Measurements from ENCODE around the gene CRK. TPM values are rescaled to one million over a fixed set of nuclear protein-coding genes. Genes with fewer than 3 reads are reported as not detected.

The CRK gene
- 10 to 100 TPM; 17.5 to 18.4 TPM for total RNA-seq

DNA sequence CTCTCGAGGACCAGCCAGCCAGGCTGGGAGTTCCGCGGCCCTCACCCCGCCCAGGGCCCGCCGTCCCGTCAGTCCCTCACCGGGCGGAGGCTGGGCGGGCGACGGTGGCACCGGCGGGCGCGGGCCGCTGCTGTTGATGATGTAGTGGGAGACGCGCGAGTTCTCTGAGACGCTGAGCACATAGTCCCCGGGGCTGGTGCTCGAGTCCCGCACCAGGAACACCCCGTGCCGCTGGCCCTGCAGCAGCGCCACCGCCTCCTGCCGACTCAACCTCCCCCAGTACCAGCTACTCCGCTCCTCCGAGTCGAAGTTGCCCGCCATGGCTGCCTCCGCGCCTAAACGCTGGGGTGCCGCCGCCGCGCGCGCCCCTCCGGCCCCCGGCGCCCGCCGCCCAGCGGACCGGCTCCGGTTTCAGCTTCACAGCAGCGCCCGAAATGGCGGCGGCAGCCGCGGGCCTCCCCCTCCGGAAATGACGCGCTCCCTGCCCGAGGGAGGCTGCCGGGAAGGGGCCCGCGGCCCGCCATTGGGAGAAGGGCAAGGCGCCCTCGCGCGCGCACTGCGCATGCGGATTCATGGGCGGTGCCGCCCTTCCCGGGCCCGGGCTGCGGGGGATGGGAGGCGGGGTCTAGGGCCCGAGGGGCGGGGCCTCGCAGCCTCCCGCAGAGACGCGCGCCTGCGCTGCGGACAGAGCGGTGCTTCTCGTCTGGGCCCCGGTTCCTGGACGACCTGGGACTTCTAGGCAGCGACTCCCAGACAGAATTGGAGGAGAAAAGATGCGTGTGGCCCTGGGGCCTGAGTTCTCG lies at the start of gene CRK:
Gene CRK (minus strand): TSS at position 436 of the 803 bp plus-strand sequence. CDS start 115 bp downstream, at position 321.
- Mint-ChIP-seq H3K4me3 (peak within 1 kb of the TSS; percentile 90), H3K27ac (peak within 1 kb of the TSS; percentile 92), H3K27me3 (peaks cover 17% of the 10 kb centered on the region), H3K4me1 (peaks cover 43% of the 10 kb centered on the region), H3K36me3 (ENCODE audit: low read depth) (peaks cover 21% of the 10 kb centered on the region), H3K9me3 (no peaks in the 10 kb centered on the region)
- peak; percentile 98 for DNase-seq
- POLR2A ChIA-PET = no interaction called here
- CTCF ChIA-PET = interaction anchor here (0.5 to 1.0 kb wide), 2 partner anchors 17 to 786 kb away, joined by 3 to 6 read pairs; no protein-coding TSS in a partner anchor

DNA sequence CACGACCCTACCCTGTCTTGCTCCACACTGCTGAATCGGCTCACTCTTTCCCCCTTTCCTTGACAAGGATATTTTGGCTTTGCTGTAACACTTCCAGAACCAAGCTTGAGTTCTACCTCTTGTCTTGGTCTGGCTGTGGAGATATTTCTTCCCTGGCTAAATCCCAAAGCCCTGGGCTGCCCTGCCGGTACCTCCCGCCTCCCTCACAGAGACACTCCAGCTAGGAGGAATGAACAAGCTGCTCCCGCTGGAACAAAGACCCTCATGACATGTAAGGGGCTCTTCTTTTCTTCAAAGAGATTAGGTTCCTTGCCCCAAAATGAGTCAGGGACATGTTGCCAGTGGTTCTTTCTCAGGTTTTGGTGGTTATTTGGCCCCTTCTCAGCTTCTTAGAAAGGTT lies 49.6 kb upstream of the CRK start:
- Mint-ChIP-seq H3K36me3 (ENCODE audit: low read depth) (peaks cover 23% of the 10 kb centered on the region), H3K27me3 (no peaks in the 10 kb centered on the region), H3K4me3 (no peak overlapping the region), H3K9me3 (no peaks in the 10 kb centered on the region), H3K27ac (no peak overlapping the region), H3K4me1 (peaks cover 16% of the 10 kb centered on the region)
- ChIA-PET POLR2A (no interaction called here), CTCF (interaction anchor here (0.6 to 1.2 kb wide), 5 partner anchors 9 to 71 kb away, joined by 3 to 12 read pairs (median 3); no protein-coding TSS in a partner anchor)
- no peak for DNase-seq

GRCh38 chr17:1504866-1505265 lies 48.8 kb upstream of the CRK start:
- CTCF ChIA-PET = interaction anchor here (0.7 to 1.6 kb wide), 6 partner anchors 9 to 231 kb away, joined by 3 to 12 read pairs (median 4); partner anchors contain the start of gene MYO1C
- no peak overlapping the region for H3K4me3 Mint-ChIP-seq
- H3K27me3 Mint-ChIP-seq = no peaks in the 10 kb centered on the region
- POLR2A ChIA-PET = no interaction called here
- DNase-seq = no peak
- peaks cover 23% of the 10 kb centered on the region for H3K36me3 Mint-ChIP-seq (ENCODE audit: low read depth)
- no peaks in the 10 kb centered on the region for H3K9me3 Mint-ChIP-seq
- H3K4me1 Mint-ChIP-seq = peaks cover 14% of the 10 kb centered on the region
- H3K27ac Mint-ChIP-seq = no peak overlapping the region

DNA sequence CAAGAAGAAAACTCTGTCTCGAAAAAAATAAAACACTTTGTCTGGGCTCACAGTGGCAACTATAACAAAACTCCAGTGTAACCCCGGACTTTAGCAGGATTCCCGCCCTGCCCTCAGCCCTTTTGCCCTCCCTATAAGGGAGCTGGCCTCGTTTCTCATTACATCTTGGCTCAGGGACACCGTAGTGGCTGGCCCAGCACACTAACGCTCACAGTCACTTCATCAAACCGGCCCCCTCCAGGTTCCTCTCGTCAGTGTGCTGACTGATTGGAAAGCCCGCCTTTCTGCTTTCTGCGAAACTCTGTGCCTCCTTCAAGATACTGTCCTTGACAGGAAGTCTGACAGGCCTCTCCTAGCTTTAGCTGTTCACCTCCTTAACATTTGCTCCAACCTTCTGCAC lies 47.7 kb upstream of the CRK start:
- ChIA-PET CTCF (interaction anchor here (0.9 to 1.6 kb wide), 3 partner anchors 11 to 46 kb away, joined by 3 to 4 read pairs (median 3); partner anchors contain the start of genes INPP5K and MYO1C), POLR2A (no interaction called here)
- peaks cover 7% of the 10 kb centered on the region for H3K4me1 Mint-ChIP-seq
- DNase-seq = no peak
- no peak overlapping the region for H3K4me3 Mint-ChIP-seq
- H3K36me3 Mint-ChIP-seq (ENCODE audit: low read depth) = peaks cover 15% of the 10 kb centered on the region
- no peaks in the 10 kb centered on the region for H3K27me3 Mint-ChIP-seq
- H3K27ac Mint-ChIP-seq = no peak overlapping the region
- H3K9me3 Mint-ChIP-seq = no peaks in the 10 kb centered on the region

DNA sequence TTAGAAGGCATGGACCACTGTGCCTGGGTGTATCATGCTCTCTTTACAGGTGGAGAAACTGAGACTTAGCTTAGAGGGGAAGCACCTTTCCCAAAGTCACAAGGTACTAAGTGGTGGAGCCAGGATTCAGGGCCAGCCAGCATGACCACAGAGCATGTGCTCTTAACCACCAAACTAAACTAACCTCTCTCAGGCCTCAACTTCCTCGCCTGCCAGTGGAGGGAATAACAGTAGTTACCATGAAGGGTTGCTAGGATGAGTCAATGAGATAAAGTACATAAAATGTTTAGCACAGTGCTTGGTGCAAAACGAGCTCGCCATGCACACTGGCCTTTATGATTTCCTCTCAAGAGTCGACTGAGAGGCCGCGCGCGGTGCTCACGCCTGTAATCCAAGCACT lies 42.8 kb upstream of the CRK start:
- H3K36me3 Mint-ChIP-seq (ENCODE audit: low read depth) = peaks cover 5% of the 10 kb centered on the region
- H3K4me3 Mint-ChIP-seq = no peak overlapping the region
- peaks cover 2% of the 10 kb centered on the region for H3K4me1 Mint-ChIP-seq
- no peak overlapping the region for H3K27ac Mint-ChIP-seq
- ChIA-PET CTCF (interaction anchor here (1.4 to 2.7 kb wide), 2 partner anchors 17 to 133 kb away, joined by 5 to 18 read pairs; partner anchors contain the start of gene INPP5K), POLR2A (no interaction called here)
- no peak for DNase-seq
- no peaks in the 10 kb centered on the region for H3K27me3 Mint-ChIP-seq
- no peaks in the 10 kb centered on the region for H3K9me3 Mint-ChIP-seq

DNA sequence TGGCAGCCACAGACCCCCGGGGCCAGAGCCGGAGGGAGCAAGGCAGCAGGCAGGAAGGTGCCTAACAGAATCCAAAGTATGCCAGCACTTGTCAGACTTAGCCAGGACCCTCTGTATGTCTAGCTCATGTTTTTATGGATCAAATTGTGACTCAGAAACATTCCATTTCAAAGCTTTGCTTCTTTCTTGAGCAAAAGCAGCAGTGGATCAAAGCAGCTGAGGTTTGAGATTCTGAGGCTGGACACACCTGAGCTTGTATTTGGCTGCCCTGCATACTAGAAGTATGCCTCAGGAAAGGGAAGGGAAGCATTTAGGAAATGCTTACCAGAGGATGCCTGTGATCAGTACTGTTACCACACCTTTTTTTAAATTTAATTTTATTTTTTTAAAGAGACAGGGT lies 42.2 kb upstream of the CRK start:
- CTCF ChIA-PET = interaction anchor here (0.8 to 2.7 kb wide), 4 partner anchors 11 to 133 kb away, joined by 3 to 18 read pairs (median 4); partner anchors contain the start of gene INPP5K
- peaks cover 5% of the 10 kb centered on the region for H3K36me3 Mint-ChIP-seq (ENCODE audit: low read depth)
- H3K4me1 Mint-ChIP-seq = peaks cover 4% of the 10 kb centered on the region
- no peak for DNase-seq
- POLR2A ChIA-PET = no interaction called here
- no peaks in the 10 kb centered on the region for H3K9me3 Mint-ChIP-seq
- no peak overlapping the region for H3K4me3 Mint-ChIP-seq
- no peak overlapping the region for H3K27ac Mint-ChIP-seq
- H3K27me3 Mint-ChIP-seq = no peaks in the 10 kb centered on the region

GRCh38 chr17:1497831-1498230 lies 41.8 kb upstream of the CRK start:
- H3K36me3 Mint-ChIP-seq (ENCODE audit: low read depth) = peaks cover 5% of the 10 kb centered on the region
- DNase-seq = no peak
- no peaks in the 10 kb centered on the region for H3K9me3 Mint-ChIP-seq
- CTCF ChIA-PET = interaction anchor here (0.8 to 2.7 kb wide), 4 partner anchors 12 to 132 kb away, joined by 3 to 18 read pairs (median 4); partner anchors contain the start of gene INPP5K
- no peaks in the 10 kb centered on the region for H3K27me3 Mint-ChIP-seq
- POLR2A ChIA-PET = no interaction called here
- H3K4me3 Mint-ChIP-seq = no peak overlapping the region
- peaks cover 7% of the 10 kb centered on the region for H3K4me1 Mint-ChIP-seq
- H3K27ac Mint-ChIP-seq = no peak overlapping the region

DNA sequence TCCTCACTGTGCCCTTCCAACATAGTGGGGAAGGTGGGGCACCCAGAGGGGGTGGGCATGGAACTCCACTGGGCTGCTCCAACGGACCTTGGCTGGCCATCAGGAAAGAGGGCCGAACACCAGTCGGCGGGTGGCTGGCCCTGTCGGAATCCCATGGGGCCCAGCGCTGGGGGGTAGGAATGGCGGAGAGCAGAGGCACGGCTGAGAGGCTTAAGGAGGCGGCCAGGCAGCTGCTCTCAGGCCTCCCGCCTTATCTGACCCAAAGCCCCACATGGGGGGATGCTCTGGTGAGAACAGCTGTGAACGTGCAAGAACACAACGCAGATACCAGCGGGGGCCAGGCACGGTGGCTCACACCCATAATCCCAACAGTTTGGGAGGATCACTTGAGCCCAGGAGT lies 40.8 kb upstream of the CRK start:
- no peaks in the 10 kb centered on the region for H3K9me3 Mint-ChIP-seq
- H3K27ac Mint-ChIP-seq = no peak overlapping the region
- POLR2A ChIA-PET = no interaction called here
- no peak for DNase-seq
- H3K4me1 Mint-ChIP-seq = peaks cover 12% of the 10 kb centered on the region
- H3K27me3 Mint-ChIP-seq = no peaks in the 10 kb centered on the region
- no peak overlapping the region for H3K4me3 Mint-ChIP-seq
- peaks cover 5% of the 10 kb centered on the region for H3K36me3 Mint-ChIP-seq (ENCODE audit: low read depth)
- CTCF ChIA-PET = interaction anchor here (0.8 to 2.7 kb wide), 3 partner anchors 19 to 33 kb away, joined by 3 to 18 read pairs (median 9); partner anchors contain the start of gene INPP5K

GRCh38 chr17:1495265-1495989 lies 39.4 kb upstream of the CRK start:
- Mint-ChIP-seq H3K9me3 (no peaks in the 10 kb centered on the region), H3K27ac (no peak overlapping the region), H3K4me3 (no peak overlapping the region), H3K27me3 (no peaks in the 10 kb centered on the region), H3K4me1 (peaks cover 17% of the 10 kb centered on the region), H3K36me3 (ENCODE audit: low read depth) (peaks cover 5% of the 10 kb centered on the region)
- ChIA-PET POLR2A (no interaction called here), CTCF (interaction anchor here (0.8 to 2.5 kb wide), 6 partner anchors 9 to 237 kb away, joined by 3 to 9 read pairs (median 3); partner anchors contain the start of gene INPP5K)
- DNase-seq = no peak

DNA sequence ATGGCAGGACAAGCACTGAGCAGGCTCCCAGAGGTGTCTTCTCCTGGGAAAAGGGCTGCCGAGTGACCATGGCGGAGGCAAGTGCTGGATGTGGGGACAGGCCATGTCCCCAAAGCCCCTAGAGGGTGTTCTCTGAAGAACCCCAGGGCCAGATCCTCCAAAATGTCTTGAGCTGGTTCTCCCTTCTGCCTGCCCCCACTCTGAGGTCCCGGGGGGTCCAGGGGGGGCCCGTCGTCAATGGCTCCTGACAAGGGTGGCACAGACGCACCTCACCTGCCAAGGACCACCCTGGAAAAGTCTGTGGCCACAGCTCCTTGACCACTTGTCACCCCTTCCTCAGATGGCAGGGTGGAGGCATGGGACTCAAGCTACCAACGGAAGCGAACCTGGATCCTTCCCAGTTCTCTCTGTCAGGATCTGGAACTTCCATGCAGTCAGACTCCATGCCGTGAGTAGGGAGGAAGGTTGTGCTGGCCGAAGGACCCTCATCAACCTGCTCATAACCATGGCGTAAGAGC lies 38.8 kb upstream of the CRK start:
- DNase-seq = no peak
- Mint-ChIP-seq H3K4me3 (no peak overlapping the region), H3K9me3 (no peaks in the 10 kb centered on the region), H3K36me3 (ENCODE audit: low read depth) (peaks cover 5% of the 10 kb centered on the region), H3K4me1 (peaks cover 20% of the 10 kb centered on the region), H3K27ac (no peak overlapping the region), H3K27me3 (no peaks in the 10 kb centered on the region)
- CTCF ChIA-PET = interaction anchor here (1.2 to 2.5 kb wide), 3 partner anchors 21 to 236 kb away, joined by 3 to 9 read pairs (median 3); partner anchors contain the start of gene INPP5K
- POLR2A ChIA-PET = no interaction called here

DNA sequence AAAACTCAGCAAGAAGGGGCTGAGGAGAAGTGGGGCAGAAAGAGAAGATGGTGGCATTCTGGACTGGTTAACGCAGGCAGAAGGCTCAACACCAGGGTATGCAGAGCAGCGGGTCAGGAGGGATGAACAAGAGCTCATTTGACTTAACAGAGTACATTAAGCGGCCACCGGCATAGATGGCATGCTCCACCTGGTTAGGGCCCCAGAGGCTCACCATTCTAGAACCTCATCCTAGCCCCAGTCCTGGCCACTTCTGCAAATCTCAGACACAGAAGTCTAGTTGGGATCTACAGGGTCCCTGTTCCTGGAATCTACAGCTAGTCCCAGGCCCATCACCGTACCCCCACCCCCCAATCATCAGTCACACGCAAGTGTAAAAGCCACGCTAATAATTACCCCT lies 38.2 kb upstream of the CRK start:
- POLR2A ChIA-PET = no interaction called here
- peaks cover 22% of the 10 kb centered on the region for H3K4me1 Mint-ChIP-seq
- no peaks in the 10 kb centered on the region for H3K27me3 Mint-ChIP-seq
- H3K9me3 Mint-ChIP-seq = no peaks in the 10 kb centered on the region
- H3K4me3 Mint-ChIP-seq = no peak overlapping the region
- H3K27ac Mint-ChIP-seq = no peak overlapping the region
- peaks cover 5% of the 10 kb centered on the region for H3K36me3 Mint-ChIP-seq (ENCODE audit: low read depth)
- CTCF ChIA-PET = interaction anchor here (0.6 to 2.5 kb wide), 3 partner anchors 22 to 236 kb away, joined by 3 to 9 read pairs (median 8); partner anchors contain the start of gene INPP5K
- no peak for DNase-seq

DNA sequence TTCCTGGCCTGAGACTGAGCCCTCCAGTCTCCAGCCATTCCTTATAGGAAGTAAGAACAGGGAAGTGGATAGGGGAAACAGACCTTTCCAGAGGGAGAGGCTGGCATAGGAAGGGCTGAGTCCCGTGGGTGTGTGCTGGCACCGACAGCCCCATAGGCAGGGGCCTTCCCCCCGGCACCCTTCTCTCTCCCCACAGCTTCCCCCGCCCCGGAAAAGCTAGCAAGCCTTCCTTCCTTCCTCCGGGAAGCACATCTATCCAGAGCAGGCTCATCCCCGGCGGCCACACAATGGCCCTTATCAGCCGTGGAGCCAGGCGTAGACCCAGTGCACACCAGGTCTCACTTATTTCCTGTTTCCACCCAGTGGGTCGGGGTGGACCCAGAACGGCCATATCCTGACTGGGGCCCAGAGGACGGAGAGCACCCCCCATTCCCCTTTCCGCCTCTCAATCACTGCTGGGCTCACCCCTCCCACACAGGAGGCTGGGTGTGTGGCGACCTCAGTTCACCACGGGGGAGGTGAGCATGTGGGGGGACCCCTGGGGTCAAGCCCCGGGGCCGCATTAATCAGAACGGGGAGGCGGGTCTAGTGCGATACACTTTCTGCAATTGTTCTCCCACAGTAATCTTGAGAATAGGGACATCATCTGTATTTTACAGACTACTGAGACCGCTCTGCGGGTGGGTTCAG lies 37.4 kb upstream of the CRK start:
- CTCF ChIA-PET = no interaction called here
- POLR2A ChIA-PET = no interaction called here

More for the DNA sequence above, 37.4 kb upstream of the CRK start:
- peaks cover 5% of the 10 kb centered on the region for H3K36me3 Mint-ChIP-seq (ENCODE audit: low read depth)
- peaks cover 1% of the 10 kb centered on the region for H3K27me3 Mint-ChIP-seq
- peaks cover 26% of the 10 kb centered on the region for H3K4me1 Mint-ChIP-seq
- no peak overlapping the region for H3K27ac Mint-ChIP-seq
- H3K9me3 Mint-ChIP-seq = no peaks in the 10 kb centered on the region
- no peak for DNase-seq
- peak overlapping the region; percentile 22 for H3K4me3 Mint-ChIP-seq

Measured in activated CD4-positive, alpha-beta T cell treated with anti-CD3 and anti-CD28 coated beads, Interleukin-2, amount 10 ng/mL, durations not matched to agents 7 days and 5 days (primary cell).